Body of pancreas (tissue), 4 donors: Measurements from ENCODE around the gene RGPD8. TPM values are rescaled to one million over a fixed set of nuclear protein-coding genes. Genes with fewer than 3 reads are reported as not detected.

Source experiments
- ATAC-seq: fragments of 150-250 bp; one replicate; pipeline ENCODE4 v1.9.1; 2016
- DNase-seq, 4 donors: peaks; one replicate each; pipeline ENCODE4 v3.0.0-alpha.2; 2019
- H3K27ac ChIP-seq, 4 donors: fragments of 200-600 bp; sonication (generic); 1 replicate in 3 of 4; 2 replicates in 1 of 4; pipeline versions ENCODE4 v1.5.1 to v1.6.1; 2016 to 2019; ENCODE audit warnings: mild to moderate bottlenecking in 1 of 4, mixed read lengths in 1 of 4, moderate library complexity in 1 of 4
- H3K27me3 ChIP-seq, 2 donors: fragments of 200-600 bp; sonication (generic); one replicate each; pipeline ENCODE4 v1.6.0; 2016; ENCODE audit warnings: mild to moderate bottlenecking in 1 of 2
- H3K36me3 ChIP-seq, 2 donors: fragments of 200-600 bp; sonication (generic); replicated peaks in 1 of 2; 2 replicates each; pipeline ENCODE4 v1.5.1; 2016; ENCODE audit warnings: low read depth in 2 of 2; ENCODE audit not compliant: insufficient read depth in 1 of 2
- H3K4me1 ChIP-seq: fragments of 200-600 bp; sonication (generic); one replicate; pipeline ENCODE4 v1.6.0; 2016
- H3K4me3 ChIP-seq, 2 donors: fragments of 200-600 bp; sonication (generic); 1 replicate in 1 of 2; 2 replicates in 1 of 2; pipeline ENCODE4 v1.5.1; 2016 to 2019
- H3K9me3 ChIP-seq, 3 donors: fragments of 200-600 bp; sonication (generic); 1 replicate in 2 of 3; 2 replicates in 1 of 3; pipeline ENCODE4 v1.5.1; 2016
- CTCF ChIP-seq, 7 experiments: fragments of 450-650 bp in 4 of 7; fragments of 200-600 bp in 3 of 7; sonication (generic) in 3 of 7; IDR thresholded peaks; one replicate each; pipeline ENCODE4 v1.5.1; 2016 to 2019; ENCODE audit warnings: antibody characterized with exemption in 7 of 7
- POLR2A ChIP-seq, 3 donors: fragments of 450-650 bp; IDR thresholded peaks; one replicate each; pipeline ENCODE4 v1.6.1; 2016; ENCODE audit warnings: antibody characterized with exemption in 3 of 3, mild to moderate bottlenecking in 2 of 3
- WGBS, 2 donors: methylation state at CpG; one replicate each; pipeline ENCODE4 v1.1.5; 2017; 5-methylcytosine and 5-hydroxymethylcytosine counted together
- intact Hi-C: fragments of 100-400 bp; cut with DNase I; formaldehyde crosslinking; loops from one replicate; pipeline ENCODE4 v1.15.1; 2023
- total RNA-seq, 2 donors: library from RNA; depleted of rRNA; stranded (reverse); fragments of >200 nt; gene quantifications; one replicate each; pipeline ENCODE4 v1.1.0, GENCODE V29; 2016

Gene RGPD8
- total RNA-seq, 2 donors from 2014 or later, result 19.7 to 22.7 TPM

- TF ChIP-seq POLR2A (IDR thresholded peaks at IDR 0.05) (no peak), CTCF (IDR thresholded peaks at IDR 0.05) (peak; percentile 53 to 88 (median 76))
- peak overlapping the region; percentile 48 to 87 (median 80) for H3K27ac ChIP-seq
- H3K4me3 ChIP-seq, result peak overlapping the region; percentile 33 to 63
- DNase-seq (peak; percentile 81 to 87 (median 82)), ATAC-seq (peak; percentile 81)
- H3K9me3 ChIP-seq, result no peaks in the 10 kb centered on the region
- intact Hi-C loops, result no loop called here
- H3K4me1 ChIP-seq, result peaks cover 18% of the 10 kb centered on the region
- no peaks in the 10 kb centered on the region for H3K36me3 ChIP-seq
- peaks cover 0 to 7% of the 10 kb centered on the region in 2 donors for H3K27me3 ChIP-seq
- 0 to 1% methylated on average over 8 to 19 of the region's 19 CpGs for WGBS, 2 donors
These were observed 47.6 kb upstream of the RGPD8 start for GRCh38 chr2:112481050-112481527.

GRCh38 chr2:112480530-112481049, 47.1 kb upstream of the RGPD8 start:
- intact Hi-C loops, result no loop called here
- Histone ChIP-seq H3K4me1 (peaks cover 18% of the 10 kb centered on the region), H3K4me3 (no peak overlapping the region), H3K9me3 (no peaks in the 10 kb centered on the region), H3K27ac (peak overlapping the region in 3 of 4 donors; percentile 48 to 87 (median 82)), H3K27me3 (peaks cover 0 to 7% of the 10 kb centered on the region in 2 donors), H3K36me3 (no peaks in the 10 kb centered on the region)
- ATAC-seq (no peak), DNase-seq (peak in 2 of 4 donors; percentile 12 to 27)
- no peak for TF ChIP-seq POLR2A (IDR thresholded peaks at IDR 0.05)
- TF ChIP-seq CTCF (IDR thresholded peaks at IDR 0.05), result peak in 1 of 7 experiments; percentile 13
- 9 to 13% methylated on average over 13 to 20 of the region's 20 CpGs for WGBS, 2 donors

GRCh38 chr2:112476434-112476833, 43.0 kb upstream of the RGPD8 start:
- ATAC-seq (no peak), DNase-seq (no peak)
- Histone ChIP-seq H3K4me1 (peaks cover 7% of the 10 kb centered on the region), H3K9me3 (no peaks in the 10 kb centered on the region), H3K4me3 (no peak overlapping the region), H3K27me3 (peaks cover 0 to 7% of the 10 kb centered on the region in 2 donors), H3K36me3 (no peaks in the 10 kb centered on the region), H3K27ac (no peak overlapping the region)
- intact Hi-C loops, result no loop called here
- TF ChIP-seq CTCF (IDR thresholded peaks at IDR 0.05) (no peak), POLR2A (IDR thresholded peaks at IDR 0.05) (no peak)
- 58 to 67% methylated on average over 7 of the region's 7 CpGs for WGBS, 2 donors

GRCh38 chr2:112474844-112475486, 41.5 kb upstream of the RGPD8 start:
- Histone ChIP-seq H3K4me3 (no peak overlapping the region), H3K27me3 (peaks cover 0 to 7% of the 10 kb centered on the region in 2 donors), H3K4me1 (no peaks in the 10 kb centered on the region), H3K27ac (no peak overlapping the region), H3K36me3 (no peaks in the 10 kb centered on the region), H3K9me3 (no peaks in the 10 kb centered on the region)
- ATAC-seq, result no peak
- intact Hi-C loops, result no loop called here
- TF ChIP-seq POLR2A (IDR thresholded peaks at IDR 0.05), result no peak
- TF ChIP-seq CTCF (IDR thresholded peaks at IDR 0.05), result no peak
- no peak for DNase-seq
- 66 to 68% methylated on average over 6 of the region's 6 CpGs for WGBS, 2 donors
